H1 (cell line): ENCODE results near the gene GTPBP1. TPM values are rescaled to one million over a fixed set of nuclear protein-coding genes. Genes with fewer than 3 reads are reported as not detected.

Experiments
- CHD7 ChIP-seq: fragments of 300-600 bp; sonication (generic); IDR thresholded peaks from 2 replicates; pipeline ENCODE4 v1.7.1; 2012; ENCODE audit warnings: low read length, moderate library complexity, mild to moderate bottlenecking, inconsistent platforms; ENCODE audit not compliant: insufficient replicate concordance
- CTBP2 ChIP-seq: IDR thresholded peaks from 2 replicates; pipeline ENCODE4 v1.7.0; 2011; ENCODE audit warnings: borderline replicate concordance, mild to moderate bottlenecking, moderate library complexity, mixed read lengths, low read length; ENCODE audit not compliant: insufficient read depth, insufficient read length
- E2F6 ChIP-seq: IDR thresholded peaks from 2 replicates; pipeline ENCODE4 v1.6.1; 2012; ENCODE audit warnings: inconsistent platforms
- HDAC2 ChIP-seq, 2 experiments: fragments of 300-600 bp in 1 of 2; sonication (generic) in 1 of 2; IDR thresholded peaks; 2 replicates each; pipeline ENCODE4 v1.6.1; 2011 to 2012; ENCODE audit warnings: low read depth in 2 of 2, low read length in 2 of 2, mild to moderate bottlenecking in 2 of 2, moderate library complexity in 2 of 2, borderline replicate concordance in 1 of 2, inconsistent platforms in 1 of 2
- NANOG ChIP-seq: IDR thresholded peaks from 2 replicates; pipeline ENCODE4 v1.6.1; 2011; ENCODE audit warnings: low read length, low read depth, mild to moderate bottlenecking, inconsistent platforms; ENCODE audit not compliant: insufficient read depth, poor library complexity, severe bottlenecking
- RFX5 ChIP-seq: IDR thresholded peaks from 2 replicates; pipeline ENCODE4 v1.6.1; 2011; ENCODE audit warnings: low read depth, low read length, improper control_type of control experiment, borderline replicate concordance
- RNF2 ChIP-seq: fragments of 200-900, 300-1000 bp; sonication (generic); IDR thresholded peaks from 2 replicates; pipeline ENCODE4 v1.7.1; 2016; ENCODE audit warnings: borderline replicate concordance, low read depth, mild to moderate bottlenecking, antibody characterized with exemption, low read length; ENCODE audit not compliant: poor library complexity, severe bottlenecking; ENCODE audit errors: missing control alignments
- SP1 ChIP-seq: IDR thresholded peaks from 2 replicates; pipeline ENCODE4 v1.6.1; 2011; ENCODE audit warnings: low read depth, low read length
- polyA plus RNA-seq, 7 experiments: library from polyadenylated mRNA; depleted of rRNA in 3 of 7; stranded (reverse) in 5 of 7; unstranded in 2 of 7; fragments of >200 nt in 5 of 7; fragments of 200-250 nt in 2 of 7; gene quantifications; 1 replicate in 5 of 7; 2 replicates in 1 of 7; 4 replicates in 1 of 7; pipeline versions ENCODE4 v1.2.1 to v1.2.3, GENCODE V29; 2011 to 2013; ENCODE audit warnings: missing spikeins in 2 of 7, mixed read lengths in 2 of 7
- total RNA-seq: library from RNA; stranded (reverse); fragmentation: NEBNext Ultra II Directional; extraction: Animal tissue kit (Norgen Biotek cat#: 25700); gene quantifications from 2 replicates; pipeline ENCODE4 v1.2.1, GENCODE V29; 2021

Gene GTPBP1
- total and polyA plus RNA-seq, 2 of the 8 experiments (the other 6 are each of a cell fraction or from before 2014, with no cell fraction given) = 53.1 to 91.8 TPM

- TF ChIP-seq CHD7 = no peak
- TF ChIP-seq SP1 = no peak
- no peak for TF ChIP-seq CTBP2
- TF ChIP-seq E2F6 = no peak
- TF ChIP-seq RFX5 = no peak
- TF ChIP-seq RNF2 = no peak
- no peak for TF ChIP-seq HDAC2 (IDR thresholded peaks at IDR 0.05; ENCODE audit: borderline replicate concordance in 1 of 2, low read depth in 2 of 2, low read length in 2 of 2)
- TF ChIP-seq NANOG = no peak
Measured at GRCh38 chr22:38697425-38698089, 8.2 kb upstream of the GTPBP1 start (continued).
